Smooth muscle cell (in vitro differentiated cells): ENCODE data around the gene ABHD8. TPM values are rescaled to one million over a fixed set of nuclear protein-coding genes. Genes with fewer than 3 reads are reported as not detected.

Source experiments
- DNase-seq: peaks from one replicate; lab custom pipeline; 2025; ENCODE audit not compliant: unreplicated experiment; lab: John Stamatoyannopoulos, UW
- H2AFZ ChIP-seq: fragments of 200-600 bp; sonication (generic); 2 replicates; pipeline ENCODE4 v1.6.0; 2016; ENCODE audit warnings: antibody characterized with exemption, low read depth, mild to moderate bottlenecking
- H3F3A ChIP-seq: fragments of 200-600 bp; sonication (generic); 2 replicates; pipeline ENCODE4 v1.6.0; 2017; ENCODE audit warnings: antibody characterized with exemption, low read depth
- H3K27ac ChIP-seq: fragments of 200-600 bp; sonication (generic); 2 replicates; pipeline ENCODE4 v1.5.1; 2016; ENCODE audit warnings: low read depth, mild to moderate bottlenecking
- H3K27me3 ChIP-seq: fragments of 200-600 bp; sonication (generic); 2 replicates; pipeline ENCODE4 v1.6.1; 2016; ENCODE audit warnings: low read depth, mild to moderate bottlenecking
- H3K36me3 ChIP-seq: fragments of 200-600 bp; sonication (generic); 2 replicates; pipeline ENCODE4 v1.5.1; 2016; ENCODE audit warnings: low read depth
- H3K4me1 ChIP-seq: fragments of 200-600 bp; sonication (generic); 2 replicates; pipeline ENCODE4 v1.5.1; 2016; ENCODE audit warnings: low read depth
- H3K4me2 ChIP-seq: fragments of 200-600 bp; sonication (generic); 2 replicates; pipeline ENCODE4 v1.6.0; 2016; ENCODE audit warnings: mild to moderate bottlenecking
- H3K4me3 ChIP-seq: fragments of 200-600 bp; sonication (generic); 2 replicates; pipeline ENCODE4 v1.5.1; 2016; ENCODE audit warnings: mild to moderate bottlenecking
- H3K79me2 ChIP-seq: fragments of 200-600 bp; sonication (generic); 2 replicates; pipeline ENCODE4 v1.6.0; 2016; ENCODE audit warnings: low read depth, mild to moderate bottlenecking
- H3K9ac ChIP-seq: fragments of 200-600 bp; sonication (generic); 2 replicates; pipeline ENCODE4 v1.6.0; 2016; ENCODE audit warnings: low read depth
- H3K9me3 ChIP-seq: fragments of 200-600 bp; sonication (generic); replicated peaks from 2 replicates; pipeline ENCODE4 v1.5.1; 2016; ENCODE audit warnings: low read depth
- H4K20me1 ChIP-seq: fragments of 200-600 bp; sonication (generic); 2 replicates; pipeline ENCODE4 v1.6.0; 2016; ENCODE audit warnings: low read depth
- CTCF ChIP-seq: fragments of 200-600 bp; sonication (generic); IDR thresholded peaks from 2 replicates; pipeline ENCODE4 v1.5.1; 2017; ENCODE audit warnings: borderline replicate concordance, mild to moderate bottlenecking, antibody characterized with exemption; ENCODE audit not compliant: insufficient read depth, poor library complexity, severe bottlenecking
- WGBS: methylation state at CpG from one replicate; pipeline ENCODE4 v1.1.7; 2016; ENCODE audit warnings: low lambda C conversion rate; 5-methylcytosine and 5-hydroxymethylcytosine counted together
- polyA plus RNA-seq: library from polyadenylated mRNA; unstranded; fragments of >200 nt; fragmentation: Nextera tagmentation; extraction: Ambion mirVana; gene quantifications from 2 replicates; pipeline ENCODE4 v1.2.1, GENCODE V29; 2016
- total RNA-seq: library from RNA; depleted of rRNA; stranded (reverse); fragments of >200 nt; gene quantifications from 2 replicates; pipeline ENCODE4 v1.2.3, GENCODE V29; 2014

Gene ABHD8
- total and polyA plus RNA-seq, 2 experiments from 2014 or later, result 9.2 to 15.1 TPM

GRCh38 chr19:17331045-17331558 is 27.9 kb upstream of the ABHD8 start:
- WGBS, result 90% methylated on average over 13 of the region's 13 CpGs
- H3K27ac ChIP-seq, result no peak overlapping the region
- no peak overlapping the region for H3K4me3 ChIP-seq
- H3K79me2 ChIP-seq, result no peaks in the 10 kb centered on the region
- H3K4me2 ChIP-seq, result no peak overlapping the region
- peaks cover 13% of the 10 kb centered on the region for H4K20me1 ChIP-seq
- H3F3A ChIP-seq, result peaks cover 5% of the 10 kb centered on the region
- H3K9me3 ChIP-seq, result no peaks in the 10 kb centered on the region
- DNase-seq, result no peak
- H3K27me3 ChIP-seq, result peaks cover 24% of the 10 kb centered on the region
- H3K4me1 ChIP-seq, result peaks cover 20% of the 10 kb centered on the region
- H2AFZ ChIP-seq, result no peak overlapping the region
- no peak for TF ChIP-seq CTCF
- H3K9ac ChIP-seq, result no peak overlapping the region
- no peaks in the 10 kb centered on the region for H3K36me3 ChIP-seq

- Histone ChIP-seq H4K20me1 (peaks cover 13% of the 10 kb centered on the region), H3K36me3 (no peaks in the 10 kb centered on the region), H3K4me1 (peaks cover 20% of the 10 kb centered on the region), H3K9ac (no peak overlapping the region), H3K4me2 (no peak overlapping the region), H3K9me3 (no peaks in the 10 kb centered on the region), H3K79me2 (no peaks in the 10 kb centered on the region), H2AFZ (no peak overlapping the region), H3K4me3 (no peak overlapping the region), H3K27me3 (peaks cover 24% of the 10 kb centered on the region), H3K27ac (no peak overlapping the region), H3F3A (peaks cover 5% of the 10 kb centered on the region)
- DNase-seq, result no peak
- WGBS, result 94% methylated on average over 24 of the region's 24 CpGs
- TF ChIP-seq CTCF, result no peak
Observed at GRCh38 chr19:17330262-17331044, 27.2 kb upstream of the ABHD8 start.

- peaks cover 20% of the 10 kb centered on the region for H3K4me1 ChIP-seq
- peaks cover 24% of the 10 kb centered on the region for H3K27me3 ChIP-seq
- peaks cover 13% of the 10 kb centered on the region for H4K20me1 ChIP-seq
- no peak overlapping the region for H3K4me2 ChIP-seq
- TF ChIP-seq CTCF, result no peak
- no peak overlapping the region for H3K27ac ChIP-seq
- H3K9me3 ChIP-seq, result no peaks in the 10 kb centered on the region
- H3F3A ChIP-seq, result peaks cover 5% of the 10 kb centered on the region
- no peak overlapping the region for H2AFZ ChIP-seq
- 79% methylated on average over 49 of the region's 51 CpGs for WGBS
- DNase-seq, result no peak
- H3K79me2 ChIP-seq, result no peaks in the 10 kb centered on the region
- H3K36me3 ChIP-seq, result no peaks in the 10 kb centered on the region
- H3K4me3 ChIP-seq, result no peak overlapping the region
- H3K9ac ChIP-seq, result no peak overlapping the region
Observed at GRCh38 chr19:17329366-17330261, 26.4 kb upstream of the ABHD8 start.
